Measurements from ENCODE around the gene ZNF169. TPM values are rescaled to one million over a fixed set of nuclear protein-coding genes. Genes with fewer than 3 reads are reported as not detected.
"Not testable (repeated sequence)": the region's sequence is repeated elsewhere in the genome, so short reads cannot be mapped to it uniquely, and the experiment has no call there.

ZNF169 gene
- total RNA-seq = 9.2 and 9.7 TPM in 2 replicates

GRCh38 chr9:94259077-94259862, at the start of gene ZNF169:
Gene ZNF169, plus strand, starts transcription at chr9:94259298. Its CDS starts 19,515 bp downstream, at chr9:94278813.
- intact Hi-C loops (cut with micrococcal nuclease) = loop anchor here (1.0 to 2.0 kb wide), 2 partner anchors 92 to 229 kb away; no protein-coding TSS in a partner anchor

GRCh38 chr9:94210616-94211603, 48.2 kb upstream of the ZNF169 start:
- intact Hi-C loops (cut with micrococcal nuclease) = no loop called here

- intact Hi-C loops (cut with micrococcal nuclease) = loop anchor here (2.0 kb wide), 1 partner anchor 45 kb away; no protein-coding TSS in a partner anchor
Observed at GRCh38 chr9:94212091-94212490, 47.0 kb upstream of the ZNF169 start.

- intact Hi-C loops (cut with micrococcal nuclease) = loop anchor here (2.0 kb wide), 1 partner anchor 46 kb away; no protein-coding TSS in a partner anchor
Observed at GRCh38 chr9:94212531-94212930, 46.6 kb upstream of the ZNF169 start.

GRCh38 chr9:94213511-94214124, 45.5 kb upstream of the ZNF169 start:
- intact Hi-C loops (cut with micrococcal nuclease) = loop anchor here (1.0 to 2.0 kb wide), 3 partner anchors 47 to 199 kb away; no protein-coding TSS in a partner anchor

- intact Hi-C loops (cut with micrococcal nuclease) = no loop called here
Observed at GRCh38 chr9:94222870-94223269, 36.2 kb upstream of the ZNF169 start.

- intact Hi-C loops (cut with micrococcal nuclease) = not testable (repeated sequence)
Observed at GRCh38 chr9:94225413-94225812, 33.7 kb upstream of the ZNF169 start.

- intact Hi-C loops (cut with micrococcal nuclease) = no loop called here
Observed at GRCh38 chr9:94228616-94229015, 30.5 kb upstream of the ZNF169 start.

GRCh38 chr9:94232428-94232827, 26.7 kb upstream of the ZNF169 start:
- intact Hi-C loops (cut with micrococcal nuclease) = no loop called here

- intact Hi-C loops (cut with micrococcal nuclease) = not testable (repeated sequence)
Observed at GRCh38 chr9:94241098-94241497, 18.0 kb upstream of the ZNF169 start.

- intact Hi-C loops (cut with micrococcal nuclease) = no loop called here
Observed at GRCh38 chr9:94245651-94246050, 13.4 kb upstream of the ZNF169 start.

- intact Hi-C loops (cut with micrococcal nuclease) = no loop called here
Observed at GRCh38 chr9:94250456-94250855, 8.6 kb upstream of the ZNF169 start.

- intact Hi-C loops (cut with micrococcal nuclease) = no loop called here
Observed at GRCh38 chr9:94256007-94256406, 3.1 kb upstream of the ZNF169 start.

GRCh38 chr9:94265626-94266402, 6.7 kb downstream of the ZNF169 start:
- intact Hi-C loops (cut with micrococcal nuclease) = not testable (repeated sequence)

- intact Hi-C loops (cut with micrococcal nuclease) = no loop called here
Observed at GRCh38 chr9:94269264-94269663, 10.2 kb downstream of the ZNF169 start.

- intact Hi-C loops (cut with micrococcal nuclease) = no loop called here
Observed at GRCh38 chr9:94270009-94270408, 10.9 kb downstream of the ZNF169 start.

- intact Hi-C loops (cut with micrococcal nuclease) = not testable (repeated sequence)
Observed at GRCh38 chr9:94277029-94277428, 17.9 kb downstream of the ZNF169 start.

GRCh38 chr9:94277885-94278536, 18.9 kb downstream of the ZNF169 start:
- intact Hi-C loops (cut with micrococcal nuclease) = no loop called here

- intact Hi-C loops (cut with micrococcal nuclease) = no loop called here
Observed at GRCh38 chr9:94280409-94280989, 21.4 kb downstream of the ZNF169 start.

GRCh38 chr9:94281101-94281500, 22.0 kb downstream of the ZNF169 start:
- intact Hi-C loops (cut with micrococcal nuclease) = no loop called here

All from T-helper 2 cell treated with Interferon-gamma antibody and Interleukin-4, amounts not matched to agents 100 ng/mL and 5 ng/mL, for 36 hours (primary cell).